Measurements from ENCODE around the gene GNG14. TPM values are rescaled to one million over a fixed set of nuclear protein-coding genes. Genes with fewer than 3 reads are reported as not detected.
A peak's percentile ranks its signal among the peaks of the same experiment; 100 is the strongest.

The GNG14 gene
- total and polyA plus RNA-seq, 2 of the 13 experiments (the other 11 are each of a cell fraction or from before 2014, with no cell fraction given): not detected

- TF ChIP-seq, protein P1, sequence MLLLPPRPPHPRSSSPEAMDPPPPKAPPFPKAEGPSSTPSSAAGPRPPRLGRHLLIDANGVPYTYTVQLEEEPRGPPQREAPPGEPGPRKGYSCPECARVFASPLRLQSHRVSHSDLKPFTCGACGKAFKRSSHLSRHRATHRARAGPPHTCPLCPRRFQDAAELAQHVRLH (CRISPR knock-in tag; IDR thresholded peaks at IDR 0.05; ENCODE audit: borderline replicate concordance, low read depth): peak; percentile 81; the same call in 1 of the 2 replicates
- TF ChIP-seq HNRNPL (IDR thresholded peaks at IDR 0.05; ENCODE audit: low read depth, low read length) (0 out of 2 replicates have a peak, but pooled peaks have one; percentile 30), FIP1L1 (IDR thresholded peaks at IDR 0.05; ENCODE audit: borderline replicate concordance, insufficient read depth, low read depth, low read length) (no peak), FOSL1 (CRISPR knock-in tag; IDR thresholded peaks at IDR 0.05; ENCODE audit: borderline replicate concordance) (no peak), GMEB2 (CRISPR knock-in tag; IDR thresholded peaks at IDR 0.05; ENCODE audit: low read depth) (no peak), ZSCAN31 (CRISPR knock-in tag; IDR thresholded peaks at IDR 0.05; ENCODE audit: low read depth) (peak; percentile 48; the same call in 1 of the 2 replicates), ZNF558 (CRISPR knock-in tag; IDR thresholded peaks at IDR 0.05; ENCODE audit: borderline replicate concordance) (peak; percentile 81; the same call in 1 of the 2 replicates), ZBTB25 (CRISPR knock-in tag; IDR thresholded peaks at IDR 0.05) (peak; percentile 18; the same call in 1 of the 2 replicates), ZBTB7A (CRISPR knock-in tag; IDR thresholded peaks at IDR 0.05) (peak; percentile 14; the same call in 1 of the 2 replicates), FOXO1 (CRISPR knock-in tag; IDR thresholded peaks at IDR 0.05) (no peak; the same call in 1 of the 2 replicates), ZNF256 (CRISPR knock-in tag; conservative IDR thresholded peaks at IDR 0.05) (0 out of 2 replicates have a peak, but pooled peaks have one; percentile 60), GATAD2A (CRISPR knock-in tag; IDR thresholded peaks at IDR 0.05) (peak; percentile 13; the same call in 1 of the 2 replicates), MIER2 (CRISPR knock-in tag; IDR thresholded peaks at IDR 0.05) (peak; percentile 41; the same call in 1 of the 2 replicates)
- TF ChIP-seq, protein P2, sequence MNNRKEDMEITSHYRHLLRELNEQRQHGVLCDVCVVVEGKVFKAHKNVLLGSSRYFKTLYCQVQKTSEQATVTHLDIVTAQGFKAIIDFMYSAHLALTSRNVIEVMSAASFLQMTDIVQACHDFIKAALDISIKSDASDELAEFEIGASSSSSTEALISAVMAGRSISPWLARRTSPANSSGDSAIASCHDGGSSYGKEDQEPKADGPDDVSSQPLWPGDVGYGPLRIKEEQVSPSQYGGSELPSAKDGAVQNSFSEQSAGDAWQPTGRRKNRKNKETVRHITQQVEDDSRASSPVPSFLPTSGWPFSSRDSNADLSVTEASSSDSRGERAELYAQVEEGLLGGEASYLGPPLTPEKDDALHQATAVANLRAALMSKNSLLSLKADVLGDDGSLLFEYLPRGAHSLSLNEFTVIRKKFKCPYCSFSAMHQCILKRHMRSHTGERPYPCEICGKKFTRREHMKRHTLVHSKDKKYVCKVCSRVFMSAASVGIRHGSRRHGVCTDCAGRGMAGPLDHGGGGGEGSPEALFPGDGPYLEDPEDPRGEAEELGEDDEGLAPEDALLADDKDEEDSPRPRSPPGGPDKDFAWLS (CRISPR knock-in tag; IDR thresholded peaks at IDR 0.05; ENCODE audit: borderline replicate concordance): peak; percentile 81; the same call in 1 of the 2 replicates
- TF ChIP-seq, protein P3, sequence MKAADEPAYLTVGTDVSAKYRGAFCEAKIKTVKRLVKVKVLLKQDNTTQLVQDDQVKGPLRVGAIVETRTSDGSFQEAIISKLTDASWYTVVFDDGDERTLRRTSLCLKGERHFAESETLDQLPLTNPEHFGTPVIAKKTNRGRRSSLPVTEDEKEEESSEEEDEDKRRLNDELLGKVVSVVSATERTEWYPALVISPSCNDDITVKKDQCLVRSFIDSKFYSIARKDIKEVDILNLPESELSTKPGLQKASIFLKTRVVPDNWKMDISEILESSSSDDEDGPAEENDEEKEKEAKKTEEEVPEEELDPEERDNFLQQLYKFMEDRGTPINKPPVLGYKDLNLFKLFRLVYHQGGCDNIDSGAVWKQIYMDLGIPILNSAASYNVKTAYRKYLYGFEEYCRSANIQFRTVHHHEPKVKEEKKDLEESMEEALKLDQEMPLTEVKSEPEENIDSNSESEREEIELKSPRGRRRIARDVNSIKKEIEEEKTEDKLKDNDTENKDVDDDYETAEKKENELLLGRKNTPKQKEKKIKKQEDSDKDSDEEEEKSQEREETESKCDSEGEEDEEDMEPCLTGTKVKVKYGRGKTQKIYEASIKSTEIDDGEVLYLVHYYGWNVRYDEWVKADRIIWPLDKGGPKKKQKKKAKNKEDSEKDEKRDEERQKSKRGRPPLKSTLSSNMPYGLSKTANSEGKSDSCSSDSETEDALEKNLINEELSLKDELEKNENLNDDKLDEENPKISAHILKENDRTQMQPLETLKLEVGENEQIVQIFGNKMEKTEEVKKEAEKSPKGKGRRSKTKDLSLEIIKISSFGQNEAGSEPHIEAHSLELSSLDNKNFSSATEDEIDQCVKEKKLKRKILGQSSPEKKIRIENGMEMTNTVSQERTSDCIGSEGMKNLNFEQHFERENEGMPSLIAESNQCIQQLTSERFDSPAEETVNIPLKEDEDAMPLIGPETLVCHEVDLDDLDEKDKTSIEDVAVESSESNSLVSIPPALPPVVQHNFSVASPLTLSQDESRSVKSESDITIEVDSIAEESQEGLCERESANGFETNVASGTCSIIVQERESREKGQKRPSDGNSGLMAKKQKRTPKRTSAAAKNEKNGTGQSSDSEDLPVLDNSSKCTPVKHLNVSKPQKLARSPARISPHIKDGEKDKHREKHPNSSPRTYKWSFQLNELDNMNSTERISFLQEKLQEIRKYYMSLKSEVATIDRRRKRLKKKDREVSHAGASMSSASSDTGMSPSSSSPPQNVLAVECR (CRISPR knock-in tag; IDR thresholded peaks at IDR 0.05; ENCODE audit: borderline replicate concordance): peak; percentile 93
These were observed 18.3 kb upstream of the GNG14 start (continued) for GRCh38 chr19:12669270-12670158.
